Right lobe of liver (tissue), 6 donors: ENCODE measurements around the gene KCNC1. TPM values are rescaled to one million over a fixed set of nuclear protein-coding genes. Genes with fewer than 3 reads are reported as not detected.
A peak's percentile ranks its signal among the peaks of the same experiment; 100 is the strongest.

Experiments used
- ATAC-seq, 4 donors: fragments of 200-7000 bp; cut with Tn5 transposase; one replicate each; pipeline ENCODE4 v1.9.1; 2020; ENCODE audit warnings: mild to moderate bottlenecking in 4 of 4, moderate library complexity in 4 of 4
- DNase-seq, 3 donors: peaks; one replicate each; pipeline ENCODE4 v3.0.0-alpha.2; 2020
- H3K27ac ChIP-seq, 3 donors: fragments of 200-600 bp; one replicate each; pipeline ENCODE4 v1.8.0; 2022
- H3K27me3 ChIP-seq, 2 donors: fragments of 200-600 bp; one replicate each; pipeline ENCODE4 v1.8.0; 2022
- H3K36me3 ChIP-seq, 4 donors: fragments of 200-600 bp; sonication (generic) in 1 of 4; one replicate each; pipeline versions ENCODE4 v1.5.1 to v1.8.0; 2017 to 2022; ENCODE audit warnings: control low read depth in 1 of 4
- H3K4me1 ChIP-seq, 4 donors: fragments of 200-600 bp; sonication (generic) in 1 of 4; one replicate each; pipeline versions ENCODE4 v1.5.1 to v1.8.0; 2017 to 2022; ENCODE audit warnings: control low read depth in 1 of 4
- H3K4me3 ChIP-seq, 3 donors: fragments of 200-600 bp; one replicate each; pipeline ENCODE4 v1.8.0; 2022
- H3K9me3 ChIP-seq, 4 donors: fragments of 200-600 bp; sonication (generic) in 1 of 4; one replicate each; pipeline versions ENCODE4 v1.5.1 to v1.8.0; 2017 to 2022; ENCODE audit warnings: control low read depth in 1 of 4
- POLR2A ChIP-seq: fragments of 450-650 bp; IDR thresholded peaks from one replicate; pipeline ENCODE4 v1.6.1; 2017; ENCODE audit warnings: antibody characterized with exemption, mild to moderate bottlenecking
- WGBS: methylation state at CpG from one replicate; pipeline ENCODE4 v1.1.6; 2018; ENCODE audit warnings: low coverage, low lambda C conversion rate; ENCODE audit not compliant: insufficient coverage; ENCODE audit errors: missing lambda C conversion rate; 5-methylcytosine and 5-hydroxymethylcytosine counted together
- intact Hi-C, 2 donors: fragments of 100-400 bp; cut with DNase I; formaldehyde crosslinking; loops; one replicate each; pipeline versions ENCODE4 v1.11.2 to v1.14.1; 2022
- total RNA-seq, 6 experiments: library from RNA; depleted of rRNA in 2 of 6; stranded (reverse); fragments of >200 nt in 2 of 6; fragmentation: NEBNext Ultra II Directional in 3 of 6; extraction: Animal tissue kit (Norgen Biotek cat#: 25700) in 3 of 6; gene quantifications; one replicate each; pipeline versions ENCODE4 v1.1.0 to v1.2.4, GENCODE V29; 2016 to 2023
- TF ChIP-seq, protein P1 (sequence below), 4 donors: fragments of 200-600 bp in 3 of 4; fragments of 450-650 bp in 1 of 4; IDR thresholded peaks; one replicate each; pipeline versions ENCODE4 v1.5.1 to v1.8.0; 2016 to 2022; ENCODE audit warnings: antibody characterized with exemption in 4 of 4, mild to moderate bottlenecking in 2 of 4
- donor health status: DM: no; HTN: yes; CAD: no.
- donor health status: DM: no; HTN: no; CAD: no.
- donor health status: DM: no; HTN: no; CAD: no.
- donor health status: DM: no; HTN: yes; CAD: no.
- donor health status: DM: no; HTN: yes; CAD: no.

Gene KCNC1
- total RNA-seq, 6 experiments from 2014 or later: not detected

DNA sequence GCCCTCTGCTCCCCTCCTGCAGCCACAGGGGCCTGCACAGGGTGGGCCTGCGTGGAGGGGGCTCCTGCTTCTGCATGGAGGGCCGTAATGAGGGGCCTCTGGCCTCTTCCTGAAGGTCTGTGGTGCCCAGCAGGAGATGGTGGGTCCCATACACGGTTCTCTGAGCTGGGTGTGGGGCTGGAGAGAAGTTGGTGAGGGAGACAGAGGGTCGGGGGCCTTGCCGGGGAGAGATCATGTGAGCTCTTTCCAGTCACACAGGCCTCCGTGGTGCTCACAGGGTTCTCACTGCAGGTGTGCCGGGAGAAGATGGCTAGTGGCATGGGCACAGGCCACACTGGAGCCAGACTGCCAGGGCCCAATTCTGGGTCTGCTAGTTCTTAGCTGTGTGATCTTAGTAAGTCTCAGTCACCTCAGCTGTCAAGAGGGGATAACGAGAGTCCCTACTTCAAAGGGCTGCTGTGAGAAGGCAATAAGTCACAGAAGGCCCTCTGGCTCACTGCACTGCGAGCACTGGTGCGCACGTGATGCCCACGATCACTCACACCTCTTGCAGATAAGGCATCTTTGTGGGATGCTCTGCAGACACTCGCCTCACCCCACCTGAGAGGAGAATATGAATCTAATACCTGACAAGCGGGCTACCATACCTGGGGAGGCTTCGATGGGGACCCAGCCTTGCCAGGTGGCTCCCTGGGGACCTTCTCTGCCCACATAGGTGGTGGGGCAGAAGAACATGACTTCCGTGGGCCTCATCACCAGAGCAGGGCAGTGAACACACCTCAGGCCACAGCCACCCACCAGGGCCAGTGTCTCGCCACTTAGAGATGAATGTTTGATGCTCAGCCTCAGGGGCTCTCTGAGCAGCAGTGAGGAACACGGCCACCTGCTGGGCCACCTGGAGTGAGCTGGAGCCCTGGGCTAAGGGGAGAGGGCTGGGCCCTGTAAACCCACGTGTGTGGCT, 14.5 kb downstream of the KCNC1 start:
- intact Hi-C loops: no loop called here
- DNase-seq (peak in 1 of 3 donors; percentile 35), ATAC-seq (no peak)
- 67% methylated on average over 1 of the region's 19 CpGs for WGBS
- H3K4me1 ChIP-seq: peaks cover 0 to 18% (median 4%) of the 10 kb centered on the region in 4 donors
- H3K36me3 ChIP-seq: no peaks in the 10 kb centered on the region
- no peaks in the 10 kb centered on the region for H3K9me3 ChIP-seq
- H3K4me3 ChIP-seq: no peak overlapping the region
- no peak overlapping the region for H3K27ac ChIP-seq
- no peak for TF ChIP-seq POLR2A
- TF ChIP-seq, protein P1, sequence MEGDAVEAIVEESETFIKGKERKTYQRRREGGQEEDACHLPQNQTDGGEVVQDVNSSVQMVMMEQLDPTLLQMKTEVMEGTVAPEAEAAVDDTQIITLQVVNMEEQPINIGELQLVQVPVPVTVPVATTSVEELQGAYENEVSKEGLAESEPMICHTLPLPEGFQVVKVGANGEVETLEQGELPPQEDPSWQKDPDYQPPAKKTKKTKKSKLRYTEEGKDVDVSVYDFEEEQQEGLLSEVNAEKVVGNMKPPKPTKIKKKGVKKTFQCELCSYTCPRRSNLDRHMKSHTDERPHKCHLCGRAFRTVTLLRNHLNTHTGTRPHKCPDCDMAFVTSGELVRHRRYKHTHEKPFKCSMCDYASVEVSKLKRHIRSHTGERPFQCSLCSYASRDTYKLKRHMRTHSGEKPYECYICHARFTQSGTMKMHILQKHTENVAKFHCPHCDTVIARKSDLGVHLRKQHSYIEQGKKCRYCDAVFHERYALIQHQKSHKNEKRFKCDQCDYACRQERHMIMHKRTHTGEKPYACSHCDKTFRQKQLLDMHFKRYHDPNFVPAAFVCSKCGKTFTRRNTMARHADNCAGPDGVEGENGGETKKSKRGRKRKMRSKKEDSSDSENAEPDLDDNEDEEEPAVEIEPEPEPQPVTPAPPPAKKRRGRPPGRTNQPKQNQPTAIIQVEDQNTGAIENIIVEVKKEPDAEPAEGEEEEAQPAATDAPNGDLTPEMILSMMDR (IDR thresholded peaks at IDR 0.05): no peak
- no peaks in the 10 kb centered on the region for H3K27me3 ChIP-seq

DNA sequence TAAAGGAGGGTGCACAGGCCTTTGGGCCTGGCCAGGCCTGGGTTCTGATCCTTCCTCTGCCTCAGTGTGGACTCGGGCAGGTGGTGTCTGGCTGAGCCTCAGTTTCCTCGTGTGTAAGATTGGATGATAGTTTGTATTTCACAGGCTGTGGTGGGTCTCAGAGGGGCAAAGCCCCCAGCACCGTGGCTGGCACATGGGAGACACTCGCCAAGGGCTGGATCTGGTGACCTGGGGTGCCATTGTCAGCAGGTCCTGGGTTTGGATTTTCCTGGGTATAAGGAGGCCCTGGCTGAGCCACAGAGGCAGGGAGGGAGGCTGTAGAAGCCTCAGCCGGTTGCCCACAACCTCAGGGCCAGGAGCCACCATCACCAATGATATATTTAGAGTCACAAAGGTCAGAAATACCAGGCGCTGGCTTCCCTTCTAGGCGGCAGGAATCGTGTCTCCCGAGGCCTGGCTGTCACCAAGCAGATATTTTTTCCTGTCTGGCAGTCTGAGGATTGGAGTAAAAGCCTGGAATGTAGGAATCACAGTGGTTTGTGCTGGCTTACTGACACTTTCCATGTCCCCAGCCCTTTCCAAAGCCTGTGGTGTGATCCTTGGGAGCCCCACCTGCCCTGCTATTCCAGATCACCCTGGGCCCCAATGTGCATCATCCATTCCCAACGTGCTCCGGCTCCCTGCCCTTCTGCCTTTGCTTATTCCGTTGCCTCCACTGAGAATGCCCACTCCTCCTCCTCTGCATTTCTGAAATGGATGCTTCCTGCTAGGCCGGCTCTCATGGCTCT, 15.6 kb downstream of the KCNC1 start:
- TF ChIP-seq POLR2A: no peak
- TF ChIP-seq, protein P1 (IDR thresholded peaks at IDR 0.05): no peak
- Histone ChIP-seq H3K4me1 (peaks cover 0 to 18% (median 4%) of the 10 kb centered on the region in 4 donors), H3K4me3 (no peak overlapping the region), H3K36me3 (no peaks in the 10 kb centered on the region), H3K27me3 (no peaks in the 10 kb centered on the region), H3K9me3 (no peaks in the 10 kb centered on the region), H3K27ac (no peak overlapping the region)
- ATAC-seq (peak in 1 of 4 donors; percentile 7), DNase-seq (peak in 1 of 3 donors; percentile 31)
- 48% methylated on average over 5 of the region's 13 CpGs for WGBS
- intact Hi-C loops: no loop called here

DNA sequence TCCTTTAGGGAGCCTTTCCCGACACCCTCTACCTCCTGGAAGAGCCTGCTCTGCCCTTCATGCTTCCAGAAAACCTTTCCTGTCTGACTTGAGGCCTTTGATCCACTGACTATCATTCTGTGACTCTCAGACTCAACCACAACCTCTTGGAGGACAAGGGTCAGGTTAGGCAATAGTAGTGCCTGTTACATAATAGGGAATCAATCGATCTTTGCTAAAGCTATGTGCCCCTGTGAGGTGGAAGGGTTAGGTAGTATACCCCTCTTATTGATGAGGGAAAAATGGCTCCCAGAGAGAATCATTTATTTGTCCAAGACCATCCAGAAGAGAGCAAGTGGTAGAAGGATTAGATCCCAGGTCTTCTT, 16.2 kb downstream of the KCNC1 start:
- no peak for TF ChIP-seq POLR2A
- no peaks in the 10 kb centered on the region for H3K27me3 ChIP-seq
- ATAC-seq (peak; percentile 69 to 87 (median 83)), DNase-seq (no peak)
- no peaks in the 10 kb centered on the region for H3K36me3 ChIP-seq
- WGBS: 26% methylated on average over 2 of the region's 2 CpGs
- H3K4me3 ChIP-seq: no peak overlapping the region
- H3K4me1 ChIP-seq: peaks cover 0 to 18% (median 4%) of the 10 kb centered on the region in 4 donors
- H3K9me3 ChIP-seq: no peaks in the 10 kb centered on the region
- H3K27ac ChIP-seq: no peak overlapping the region
- intact Hi-C loops: no loop called here

DNA sequence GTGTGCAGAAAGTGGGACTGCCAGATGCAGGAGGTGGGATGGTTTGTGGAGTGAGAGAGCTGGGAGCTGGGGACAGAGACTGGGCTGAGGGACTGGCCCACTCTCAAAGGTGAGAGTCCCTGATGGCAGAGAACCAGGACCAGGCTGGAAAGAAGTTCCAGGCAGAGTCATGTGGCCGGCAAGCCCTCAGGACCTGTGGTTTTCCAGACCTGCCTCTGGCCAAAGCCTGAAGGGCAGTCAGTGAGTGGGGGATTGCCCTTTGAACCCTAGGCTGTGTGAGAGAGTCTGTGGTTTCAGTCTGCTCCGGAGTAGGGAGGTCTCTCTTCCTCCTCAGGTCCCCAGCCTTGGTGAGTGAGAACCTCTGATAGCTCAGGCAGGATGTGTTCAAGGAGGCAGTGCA, 17.0 kb downstream of the KCNC1 start:
- Histone ChIP-seq H3K4me1 (peaks cover 0 to 18% (median 4%) of the 10 kb centered on the region in 4 donors), H3K27ac (no peak overlapping the region), H3K36me3 (no peaks in the 10 kb centered on the region), H3K9me3 (no peaks in the 10 kb centered on the region), H3K4me3 (no peak overlapping the region), H3K27me3 (no peaks in the 10 kb centered on the region)
- ATAC-seq (peak in 2 of 4 donors; percentile 13 to 57), DNase-seq (peak in 1 of 3 donors; percentile 54)
- WGBS: 23% methylated on average over 2 of the region's 2 CpGs
- TF ChIP-seq, protein P1 (IDR thresholded peaks at IDR 0.05): no peak
- TF ChIP-seq POLR2A: no peak
- intact Hi-C loops: no loop called here
